GM03348 (cell line): ENCODE measurements around the gene SOWAHC.

Experiments
- DNase-seq: peaks from one replicate; pipeline ENCODE4 v3.0.0; 2012; ENCODE audit warnings: low spot score

Gene SOWAHC

DNA sequence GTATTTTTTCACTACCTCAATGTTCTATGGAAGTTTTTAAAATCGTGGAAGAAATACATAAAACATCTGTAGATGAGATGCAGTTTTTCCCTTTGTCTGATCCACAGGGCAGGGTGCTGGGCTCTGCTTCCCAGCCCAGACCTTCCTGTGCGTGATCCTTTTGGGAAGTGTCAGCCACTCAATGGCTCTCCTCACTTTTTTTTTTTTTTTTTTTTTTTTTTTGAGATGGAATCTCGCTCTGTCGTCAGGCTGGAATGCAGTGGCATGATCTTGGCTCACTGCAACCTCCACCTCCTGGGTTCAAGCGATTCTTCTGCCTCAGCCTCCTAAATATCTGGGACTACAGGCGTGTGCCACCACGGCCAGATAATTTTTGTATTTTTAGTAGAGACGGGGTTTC is 32.8 kb downstream of the SOWAHC start:
- no peak for DNase-seq

DNA sequence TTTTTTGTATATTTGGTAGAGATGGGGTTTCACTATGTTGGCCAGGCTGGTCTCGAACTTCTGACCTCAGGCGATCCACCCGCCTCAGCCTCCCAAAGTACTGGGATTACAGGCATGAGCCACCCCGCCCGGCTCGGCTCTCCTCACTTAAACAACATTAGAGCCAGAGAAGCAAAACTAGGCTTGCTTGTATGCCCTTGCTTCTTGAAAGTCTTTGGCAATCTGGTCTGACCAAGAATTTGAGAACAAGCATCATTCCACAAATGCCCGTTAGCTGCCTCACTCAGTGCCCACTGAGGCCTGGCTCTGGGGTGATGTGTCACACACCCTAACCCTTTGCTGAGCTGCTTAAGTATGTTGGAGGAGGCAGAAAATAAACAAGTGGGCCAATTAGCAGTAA is 33.5 kb downstream of the SOWAHC start:
- peak; percentile 82 for DNase-seq

DNA sequence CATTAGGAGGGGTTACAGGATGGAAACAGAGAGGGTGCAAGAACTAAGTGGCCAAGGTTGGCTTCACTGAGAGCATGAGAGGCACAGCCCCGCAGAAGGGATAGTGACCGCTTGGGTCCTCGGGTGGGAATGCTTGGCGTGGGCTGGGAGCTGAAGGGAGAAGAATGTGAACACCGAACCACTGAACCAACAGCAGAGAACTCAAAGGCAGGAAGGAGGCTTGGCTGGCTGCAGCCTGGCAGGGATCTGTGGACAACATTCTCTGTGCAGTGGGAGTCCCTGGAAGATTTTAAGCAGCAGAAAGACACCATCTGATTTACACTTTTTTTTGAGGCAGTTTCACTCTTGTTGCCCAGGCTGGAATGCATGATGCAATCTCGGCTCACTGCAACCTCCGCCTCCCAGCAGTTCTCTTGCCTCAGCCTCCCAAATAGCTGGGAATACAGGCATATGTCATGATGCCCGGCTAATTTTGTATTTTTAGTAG is 33.9 kb downstream of the SOWAHC start:
- peak; percentile 79 for DNase-seq

DNA sequence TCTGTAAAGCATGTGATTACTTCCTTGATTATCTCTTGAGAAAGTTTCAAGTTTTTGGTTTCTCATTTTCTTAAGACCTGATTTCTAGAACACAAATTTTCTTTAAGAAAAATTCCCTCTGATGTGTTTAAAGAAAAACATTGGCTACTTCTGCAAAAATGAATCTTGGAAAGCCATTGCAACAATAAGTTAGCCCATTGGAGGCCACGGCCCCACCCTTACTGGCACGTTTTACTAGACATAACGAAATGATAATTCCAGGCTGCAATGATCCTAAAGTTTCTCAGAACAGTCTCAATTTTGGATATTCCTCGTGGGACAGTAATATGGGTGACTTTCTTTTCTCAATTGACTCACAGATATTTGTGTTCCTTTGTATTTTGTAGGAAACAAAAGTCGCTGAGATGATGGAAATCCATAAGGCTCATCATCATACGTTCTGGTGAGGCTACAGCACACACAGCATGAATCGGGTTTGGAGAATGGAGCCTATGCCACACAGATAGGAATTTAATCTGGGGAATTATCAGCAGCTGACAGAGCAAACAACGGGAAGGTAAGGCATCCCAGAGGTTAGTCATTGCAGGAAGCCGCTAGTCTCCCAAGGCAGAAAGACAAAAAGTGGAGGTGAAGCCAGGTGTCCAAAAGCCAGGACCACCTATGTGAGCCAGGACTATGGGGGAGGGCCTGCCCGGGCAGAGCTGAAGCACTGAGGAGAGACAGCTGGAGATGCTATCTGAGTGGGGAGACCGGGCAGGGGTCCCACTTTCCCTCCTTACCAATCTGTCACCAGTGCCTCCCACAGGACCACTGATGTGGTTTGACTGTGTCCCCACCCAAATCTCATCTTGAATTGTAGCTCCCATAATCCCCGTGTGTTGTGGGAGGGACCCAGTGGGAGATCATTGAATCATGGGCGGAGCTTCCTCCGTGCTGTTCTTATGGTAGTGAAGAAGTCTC is 35.9 kb downstream of the SOWAHC start:
- DNase-seq: no peak

DNA sequence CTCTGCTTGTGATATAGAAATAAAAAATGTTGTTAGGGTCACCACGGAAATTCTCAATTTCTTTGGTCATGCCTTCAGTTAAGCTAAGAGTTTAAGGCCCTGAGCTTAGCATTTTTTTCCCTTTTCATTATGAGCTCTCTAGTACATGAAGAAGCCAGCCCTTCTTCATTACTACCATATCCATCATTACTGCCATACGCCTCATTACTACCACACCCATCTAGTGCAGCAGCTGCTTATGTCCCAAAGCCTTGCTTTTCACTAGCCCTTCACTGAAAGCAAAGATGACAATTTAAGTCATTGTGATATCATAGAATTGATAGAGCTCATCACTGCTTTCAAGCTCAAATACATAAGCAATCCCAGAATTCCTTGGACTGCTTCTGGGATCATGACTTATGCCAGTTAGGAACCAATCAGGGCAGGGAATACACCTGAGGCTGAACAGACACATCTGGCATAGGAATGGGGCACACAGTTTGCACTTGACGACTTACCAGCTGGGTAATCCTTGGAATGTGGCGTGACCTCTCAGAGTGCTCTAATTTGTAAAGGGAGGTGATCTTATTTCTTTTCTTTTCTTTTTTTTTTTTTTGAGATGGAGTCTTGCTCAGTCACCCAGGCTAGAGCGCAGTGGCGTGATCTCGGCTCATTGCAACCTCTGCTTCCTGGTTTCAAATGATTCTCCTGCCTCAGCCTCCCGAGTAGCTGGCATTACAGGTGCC is 40.3 kb downstream of the SOWAHC start:
- no peak for DNase-seq

DNA sequence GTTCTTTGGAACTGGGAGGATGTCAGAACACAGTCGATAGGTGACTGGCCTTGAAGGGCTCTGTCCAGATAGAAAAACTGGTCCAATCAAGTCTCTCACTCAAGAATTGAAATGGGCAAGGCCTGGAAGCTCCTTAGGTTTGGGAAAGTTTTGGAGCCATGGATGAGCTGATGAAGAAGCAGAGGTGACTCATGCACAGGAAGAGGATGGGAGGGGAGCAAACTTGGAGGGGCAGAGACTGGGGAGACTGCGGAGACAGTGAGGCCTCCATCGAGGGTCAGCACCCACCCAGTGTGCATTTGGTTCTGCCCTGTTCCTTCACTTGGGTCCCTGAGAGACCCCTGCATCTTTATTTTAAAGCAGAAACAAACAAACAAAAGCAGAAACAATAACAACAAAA is 41.1 kb downstream of the SOWAHC start:
- DNase-seq: no peak

DNA sequence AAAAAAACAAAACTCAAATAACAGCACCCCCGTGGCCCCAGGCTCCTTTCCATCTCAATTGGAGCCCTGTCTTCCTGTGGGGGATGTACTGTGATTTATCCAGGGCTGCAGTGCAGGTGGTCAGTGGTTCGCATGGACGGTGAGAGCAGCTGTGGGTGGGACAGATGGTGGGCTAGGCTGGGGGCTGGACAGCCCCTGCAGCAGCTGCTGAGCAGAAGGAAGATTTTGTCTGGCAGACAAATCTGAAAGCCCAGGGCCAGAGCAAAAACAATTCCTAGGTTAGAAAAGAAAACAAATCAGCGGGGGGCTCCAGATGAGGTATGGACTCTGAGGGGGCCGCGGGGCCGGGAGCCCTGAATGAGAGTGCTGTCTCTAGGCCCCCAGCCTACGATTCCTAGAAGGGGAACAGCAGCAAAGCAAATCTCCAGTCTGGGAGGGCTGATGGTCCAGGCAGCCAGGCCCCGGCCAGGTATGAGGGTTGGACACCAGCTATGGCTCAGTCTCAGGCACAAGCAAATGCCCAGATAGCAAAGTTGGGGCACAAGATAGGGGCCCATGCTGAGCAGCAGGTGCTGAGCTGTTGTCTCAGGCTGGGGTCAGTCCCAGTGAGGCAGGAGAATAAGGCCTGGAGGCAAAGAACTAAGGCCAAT is 45.4 kb downstream of the SOWAHC start:
- DNase-seq: no peak

DNA sequence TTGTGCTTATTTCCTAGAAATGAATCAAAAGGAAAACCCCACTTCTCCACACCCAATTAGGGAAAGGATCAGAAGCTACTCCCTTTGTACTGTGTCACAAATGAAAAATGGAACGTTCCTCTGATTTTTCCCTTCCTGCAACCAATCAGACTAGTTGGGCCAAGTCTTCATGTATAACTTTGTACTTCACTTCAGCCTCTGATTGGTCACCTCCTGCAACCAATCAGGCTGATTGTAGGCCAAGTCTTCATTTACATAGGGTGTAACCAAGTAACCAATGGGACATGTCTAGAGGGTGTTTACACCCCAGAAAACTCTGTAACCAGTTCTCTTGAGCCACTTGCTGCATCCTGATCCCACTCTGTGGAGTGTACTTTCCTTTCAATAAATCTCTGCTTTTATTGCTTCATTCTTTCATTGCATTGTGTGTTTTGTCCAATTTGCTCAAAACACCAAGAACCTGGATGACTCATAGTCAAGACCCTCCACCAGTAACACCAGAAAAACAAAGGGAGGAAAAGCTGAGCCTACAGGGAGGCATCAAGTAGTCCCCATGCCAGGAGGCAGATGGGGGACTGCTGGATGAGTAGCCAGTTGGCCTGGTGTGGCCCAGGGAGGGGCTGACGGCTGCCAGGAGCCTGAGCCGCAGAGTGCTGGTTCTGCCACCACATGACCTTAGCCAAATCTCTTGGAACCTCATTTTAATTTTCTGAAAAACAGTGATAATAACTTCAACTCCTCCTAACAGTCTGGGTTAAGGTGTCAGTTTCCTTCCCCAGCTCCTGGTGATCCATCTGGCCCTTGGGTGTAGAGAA is 46.1 kb downstream of the SOWAHC start:
- DNase-seq: no peak

DNA sequence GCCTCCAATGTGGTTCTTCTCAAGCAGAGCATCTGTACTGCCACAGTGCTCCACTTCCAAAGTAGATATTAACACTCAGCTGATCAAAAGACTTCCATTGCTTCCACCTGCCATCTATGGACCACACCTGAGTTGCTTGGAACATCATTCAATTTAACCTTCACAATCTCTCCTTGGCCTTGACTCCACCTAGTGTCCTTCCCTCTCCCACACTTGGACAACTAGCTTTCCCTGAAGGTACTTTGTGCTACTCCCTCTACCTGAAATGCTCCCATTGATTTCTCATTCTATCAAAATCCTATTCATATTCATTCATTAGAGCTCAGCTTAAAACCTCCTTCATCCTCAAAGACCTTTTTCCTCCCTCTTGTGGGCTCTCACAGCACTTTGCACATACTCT is 48.7 kb downstream of the SOWAHC start:
- no peak for DNase-seq

DNA sequence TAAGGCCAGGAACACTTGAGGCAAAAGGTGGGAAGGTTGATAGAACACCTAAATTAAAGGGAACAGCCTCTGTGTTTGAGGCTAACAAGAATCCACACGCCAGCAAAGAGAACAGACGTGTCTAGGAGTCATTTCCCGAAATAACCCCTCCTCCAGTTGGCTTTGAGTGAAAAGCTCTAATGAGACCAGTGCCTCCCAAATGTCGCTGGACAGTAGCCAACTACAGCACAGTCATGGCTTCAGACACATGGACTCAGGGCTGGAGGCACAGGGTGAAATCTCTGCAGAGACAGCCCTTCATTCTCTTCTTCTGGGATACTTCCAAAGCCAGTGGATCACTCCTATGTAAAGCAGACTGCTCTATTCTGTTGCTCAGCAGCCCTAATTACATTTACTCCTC is 49.6 kb downstream of the SOWAHC start:
- DNase-seq: peak; percentile 73

DNA sequence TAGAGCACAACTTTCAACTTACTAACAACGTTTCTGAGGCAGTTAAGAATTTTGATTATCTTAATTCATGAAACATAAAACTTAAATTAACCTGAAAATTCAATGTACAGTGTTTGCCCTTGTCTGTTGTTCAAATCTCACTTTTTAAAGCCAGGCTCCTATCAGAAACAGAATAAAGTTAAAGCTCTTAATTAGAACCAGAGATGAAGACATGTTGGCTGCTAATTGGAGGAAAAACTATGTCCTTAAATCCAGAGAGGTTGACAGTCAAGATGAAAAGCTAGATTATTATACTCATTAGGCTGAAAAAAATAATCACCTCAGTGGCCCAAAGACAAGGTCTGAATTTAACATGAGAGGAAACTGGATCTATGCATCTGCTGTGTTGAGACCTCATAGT is 52.3 kb downstream of the SOWAHC start:
- no peak for DNase-seq
